ELR (cell line): ENCODE data around the gene TMEM101.
"Not testable (repeated sequence)": the region's sequence is repeated elsewhere in the genome, so short reads cannot be mapped to it uniquely, and the experiment has no call there.

ENCODE experiments used
- DNase-seq: peaks from one replicate; pipeline ENCODE4 v3.0.0-alpha.2; 2015; ENCODE audit warnings: low read depth

Gene TMEM101

DNA sequence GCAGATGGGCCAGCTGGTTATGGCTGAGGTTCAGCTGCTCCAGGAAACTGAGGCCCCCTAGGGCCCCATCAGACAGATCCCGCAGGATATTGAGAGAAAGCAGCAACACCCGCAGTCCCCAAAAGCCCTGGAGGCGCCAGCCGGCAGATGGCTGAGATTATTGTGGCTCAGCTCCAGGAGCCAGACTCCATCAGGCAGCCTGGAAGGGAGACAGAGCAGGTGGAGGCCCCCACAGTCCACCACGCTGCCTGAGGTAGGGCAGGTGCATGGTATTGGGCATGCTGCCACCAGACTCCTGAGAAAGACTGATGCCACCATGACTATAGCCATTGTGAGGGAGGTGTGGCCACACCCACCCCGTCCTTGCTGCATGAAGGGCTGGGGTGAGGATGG, 9.5 kb upstream of the TMEM101 start:
- DNase-seq, result no peak

DNA sequence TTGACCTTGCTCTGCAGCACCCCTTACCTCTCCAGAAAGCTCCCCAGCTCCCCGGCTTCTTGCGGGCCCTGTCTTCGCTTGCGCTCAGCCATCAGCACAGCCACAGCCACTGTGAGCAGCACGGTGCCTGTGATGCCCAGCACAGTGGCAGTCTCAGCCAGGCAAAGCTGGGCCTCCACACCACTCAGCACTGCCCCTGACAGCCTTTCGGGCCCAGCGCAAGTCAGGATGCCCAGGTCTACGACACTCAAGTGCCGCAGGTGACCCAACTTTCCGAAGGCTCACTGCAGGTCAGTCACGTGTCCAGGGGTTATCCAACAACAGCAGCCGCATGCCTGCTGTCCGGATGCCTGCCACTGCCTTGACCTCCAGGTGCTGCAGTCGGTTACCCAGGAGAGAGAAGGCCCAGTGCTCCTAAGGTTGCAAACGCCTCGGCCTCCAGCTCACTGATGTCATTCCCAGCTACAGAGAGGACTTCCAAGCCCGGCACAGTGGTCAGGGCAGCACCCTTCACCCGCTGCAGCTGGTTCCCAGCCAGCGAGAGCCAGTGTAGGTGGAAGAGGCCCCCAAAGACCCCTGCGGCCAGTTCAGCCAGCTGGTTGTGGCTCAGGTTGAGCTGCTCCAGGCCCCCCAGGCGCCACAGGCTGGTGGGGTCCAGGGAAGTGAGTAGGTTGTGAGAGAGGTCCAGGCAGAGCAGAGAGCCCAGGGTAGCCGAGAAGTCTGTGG, 8.9 kb upstream of the TMEM101 start:
- no peak for DNase-seq

DNA sequence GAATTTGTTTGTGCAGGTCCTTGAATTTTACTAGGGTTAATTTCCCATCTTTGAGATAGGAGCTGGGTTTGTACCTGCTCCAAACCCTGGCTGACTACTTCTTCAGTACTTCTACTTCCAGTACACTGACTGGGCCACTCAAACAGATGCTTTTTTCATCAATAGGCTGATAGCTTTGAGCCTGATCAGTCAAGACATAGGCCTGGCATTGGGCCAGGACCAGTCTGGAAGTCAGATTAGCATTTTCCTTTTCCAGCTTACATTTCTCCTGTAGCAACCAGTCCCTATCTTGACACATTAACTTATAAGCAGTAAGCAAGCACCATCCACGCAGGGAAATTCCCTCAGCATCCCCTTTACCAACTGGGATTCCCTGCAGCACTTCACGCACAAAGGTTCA, 7.5 kb upstream of the TMEM101 start:
- no peak for DNase-seq

DNA sequence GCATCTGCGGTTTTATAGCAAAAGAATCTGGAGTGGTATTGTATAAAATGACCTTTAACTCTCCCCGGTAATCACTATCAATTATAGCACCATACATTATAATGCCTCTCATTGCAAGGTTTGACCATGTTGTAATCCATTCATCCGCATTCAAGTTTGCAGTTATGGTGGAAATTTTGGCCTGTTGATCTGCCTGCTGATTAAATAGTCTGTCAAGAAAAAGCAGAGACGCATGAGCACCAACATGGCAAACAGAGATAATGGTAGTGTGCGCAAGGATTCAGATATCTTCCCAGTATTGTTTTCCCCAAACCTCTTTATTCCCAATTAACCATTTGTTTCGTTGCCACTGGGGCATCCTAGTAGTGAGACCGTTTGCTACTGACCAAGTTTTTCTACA, 6.5 kb upstream of the TMEM101 start:
- DNase-seq, result not testable (repeated sequence)

DNA sequence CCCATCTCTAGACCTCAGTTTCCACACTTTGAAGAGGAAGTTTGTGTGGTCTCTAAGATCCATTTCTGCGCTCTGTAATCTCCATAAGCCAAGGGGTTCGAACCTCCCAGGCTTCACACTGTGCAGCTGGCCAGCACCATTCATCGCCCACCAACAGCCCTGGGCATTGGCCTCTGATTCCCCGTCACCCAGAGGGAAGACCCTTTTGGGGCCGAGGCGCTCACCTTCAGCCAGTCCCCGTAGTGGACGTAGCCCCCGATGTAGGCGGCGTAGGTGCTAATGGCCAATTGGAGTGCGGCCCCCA, 678 bp downstream of the TMEM101 start:
- DNase-seq, result no peak

DNA sequence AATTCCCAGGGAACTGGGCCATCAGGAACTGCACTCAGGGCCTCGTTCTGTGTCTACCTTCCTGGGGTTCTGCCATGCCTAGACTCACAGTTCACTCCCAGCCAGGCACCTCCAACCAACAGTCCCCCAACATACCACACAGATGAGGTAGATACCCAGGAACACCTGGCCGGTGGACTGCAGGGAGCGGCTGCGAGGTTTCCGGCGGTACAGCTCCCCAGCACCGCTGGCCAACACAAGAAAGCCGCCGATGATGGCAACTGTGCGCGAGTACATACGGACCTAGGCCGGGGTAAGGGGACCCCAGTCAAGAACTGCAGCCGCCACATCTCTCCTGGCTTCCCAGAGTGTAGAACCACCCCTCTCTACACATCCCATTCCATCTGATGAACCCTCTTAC, 1.9 kb downstream of the TMEM101 start:
- no peak for DNase-seq

DNA sequence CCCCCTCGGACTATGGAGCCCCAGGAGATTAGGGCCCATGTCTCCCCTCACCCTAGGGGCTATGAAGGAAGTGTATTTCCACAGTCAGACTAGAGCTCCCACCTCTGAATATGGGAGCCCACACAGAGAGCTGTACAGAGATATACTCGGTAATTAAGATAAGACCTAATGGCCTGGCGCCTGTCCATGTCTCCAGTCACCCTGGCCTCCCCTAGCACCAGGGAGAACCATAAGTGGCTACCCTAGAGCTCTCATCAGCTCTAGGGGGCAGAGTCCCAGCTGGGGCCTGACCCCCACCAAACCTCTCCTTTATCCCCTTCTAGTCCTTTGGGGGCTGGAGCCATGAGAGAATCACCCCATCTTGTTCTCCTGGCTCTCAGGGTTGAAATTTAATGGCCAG, 2.4 kb downstream of the TMEM101 start:
- DNase-seq, result no peak

DNA sequence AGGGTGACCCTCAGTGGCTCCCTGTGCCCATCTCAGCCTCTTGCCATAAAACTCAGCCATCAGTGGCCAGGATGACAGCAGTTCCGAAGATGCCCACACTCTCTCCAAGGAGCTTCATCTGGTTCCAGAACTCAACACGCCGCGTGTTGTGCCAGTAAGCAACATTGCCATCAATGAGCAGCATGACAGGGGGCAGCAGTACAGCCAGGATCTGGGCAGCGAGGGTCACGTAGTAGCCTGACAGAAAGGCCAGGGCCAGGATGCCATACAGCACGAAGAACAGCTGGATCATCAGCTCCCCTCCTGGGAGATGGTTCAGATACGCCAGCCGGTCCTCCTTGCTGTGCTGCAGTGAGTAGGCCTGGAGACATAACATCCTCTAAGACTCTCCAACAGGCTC, 2.9 kb downstream of the TMEM101 start:
- no peak for DNase-seq

DNA sequence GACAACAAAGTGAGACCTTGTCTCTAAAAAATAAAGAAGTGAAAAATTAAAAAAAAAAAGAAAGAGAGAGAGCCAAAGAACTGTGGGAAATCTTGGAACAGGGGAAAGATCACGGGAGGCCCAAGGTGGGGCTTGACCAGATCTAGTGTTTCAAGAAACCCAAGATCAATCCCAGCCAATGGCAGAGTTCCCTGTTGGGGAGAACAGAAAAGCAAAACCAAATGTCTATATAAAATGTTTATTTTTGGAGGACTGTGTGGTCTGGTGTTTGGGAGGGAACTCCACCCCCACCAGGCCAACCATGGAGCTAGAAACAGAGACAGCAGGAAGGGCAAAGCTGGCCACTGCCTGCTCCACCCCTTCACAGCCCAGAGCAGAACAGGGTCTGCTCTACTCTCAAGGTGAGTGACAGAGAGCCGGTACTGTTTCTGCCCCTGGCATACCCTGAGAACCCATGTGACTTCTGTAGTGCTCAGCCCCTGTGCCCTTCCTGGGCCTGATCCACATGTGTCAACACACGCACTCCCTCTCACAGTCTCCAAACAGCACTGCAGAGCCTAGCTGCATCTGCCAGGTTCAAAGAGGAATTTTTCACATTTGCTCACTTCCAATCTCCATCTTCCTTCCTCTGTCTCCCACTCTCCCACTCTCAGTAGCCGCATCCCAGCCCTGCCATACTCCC, 3.7 kb downstream of the TMEM101 start:
- no peak for DNase-seq

DNA sequence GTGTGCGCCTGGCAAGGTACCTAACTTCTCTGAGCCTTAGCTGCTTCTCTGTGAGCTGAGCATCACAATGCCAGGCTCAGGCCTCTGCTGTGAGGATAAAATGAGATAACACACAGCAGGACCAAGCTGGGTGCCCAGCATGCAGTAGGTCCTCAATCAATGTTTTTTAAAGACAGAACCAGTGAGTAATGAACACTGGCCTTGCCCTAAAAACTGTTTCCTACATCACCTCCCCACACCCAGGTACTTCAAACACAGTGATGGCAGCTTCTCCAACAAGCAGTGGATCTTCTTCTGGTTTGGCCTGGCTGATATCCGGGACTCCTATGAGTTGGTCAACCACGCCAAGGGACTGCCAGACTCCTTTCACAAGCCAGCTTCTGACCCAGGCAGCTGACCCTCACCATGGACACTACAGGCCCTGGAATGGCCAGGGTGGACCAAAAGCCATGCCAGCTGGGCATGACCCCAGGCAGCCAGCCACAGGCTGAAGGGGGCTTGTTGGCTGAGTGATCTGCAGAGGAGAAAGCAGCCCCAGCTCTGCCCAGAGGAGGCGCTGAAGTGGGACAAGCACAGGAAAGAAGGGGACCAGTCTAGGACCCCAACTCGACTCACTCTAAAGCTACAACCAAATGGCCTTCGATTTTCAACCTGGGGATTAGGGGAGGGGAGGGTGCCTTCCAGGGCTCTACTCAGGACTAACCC, 6.4 kb downstream of the TMEM101 start:
- no peak for DNase-seq

DNA sequence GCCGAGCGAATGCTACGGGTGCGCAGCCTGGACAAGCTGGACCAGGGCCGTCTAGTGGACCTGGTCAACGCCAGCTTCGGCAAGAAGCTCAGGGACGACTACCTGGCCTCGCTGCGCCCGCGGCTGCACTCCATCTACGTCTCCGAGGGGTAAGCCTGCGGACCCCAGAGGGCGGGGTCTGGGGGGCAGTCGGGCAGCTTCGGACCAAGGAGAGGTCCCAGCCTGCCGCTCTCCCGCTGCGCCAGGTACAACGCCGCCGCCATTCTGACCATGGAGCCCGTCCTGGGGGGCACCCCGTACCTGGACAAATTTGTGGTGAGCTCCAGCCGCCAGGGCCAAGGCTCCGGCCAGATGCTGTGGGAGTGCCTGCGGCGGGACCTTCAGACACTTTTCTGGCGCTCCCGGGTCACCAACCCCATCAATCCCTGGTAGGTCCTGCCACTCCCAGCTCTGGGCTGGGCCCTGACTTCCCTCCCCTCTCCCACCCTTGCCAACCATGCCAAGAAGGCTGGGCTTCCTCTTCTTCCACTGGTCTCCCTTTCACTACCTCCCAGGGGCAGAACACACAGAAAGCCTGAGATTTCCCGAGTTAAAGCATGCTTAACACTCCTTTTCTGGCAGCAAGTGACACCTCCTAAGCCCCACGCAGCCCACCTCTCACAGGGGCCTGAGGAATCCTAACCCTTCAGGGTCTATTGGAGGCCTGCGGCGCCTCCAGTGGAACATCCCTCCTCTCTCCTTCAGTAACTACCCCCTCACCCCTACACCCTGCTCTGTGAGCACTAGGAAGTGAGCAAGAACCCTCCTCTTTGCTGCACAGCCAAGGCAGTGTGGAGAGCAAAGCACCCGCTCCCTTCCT, 7.2 kb downstream of the TMEM101 start:
- DNase-seq, result peak; percentile 53

DNA sequence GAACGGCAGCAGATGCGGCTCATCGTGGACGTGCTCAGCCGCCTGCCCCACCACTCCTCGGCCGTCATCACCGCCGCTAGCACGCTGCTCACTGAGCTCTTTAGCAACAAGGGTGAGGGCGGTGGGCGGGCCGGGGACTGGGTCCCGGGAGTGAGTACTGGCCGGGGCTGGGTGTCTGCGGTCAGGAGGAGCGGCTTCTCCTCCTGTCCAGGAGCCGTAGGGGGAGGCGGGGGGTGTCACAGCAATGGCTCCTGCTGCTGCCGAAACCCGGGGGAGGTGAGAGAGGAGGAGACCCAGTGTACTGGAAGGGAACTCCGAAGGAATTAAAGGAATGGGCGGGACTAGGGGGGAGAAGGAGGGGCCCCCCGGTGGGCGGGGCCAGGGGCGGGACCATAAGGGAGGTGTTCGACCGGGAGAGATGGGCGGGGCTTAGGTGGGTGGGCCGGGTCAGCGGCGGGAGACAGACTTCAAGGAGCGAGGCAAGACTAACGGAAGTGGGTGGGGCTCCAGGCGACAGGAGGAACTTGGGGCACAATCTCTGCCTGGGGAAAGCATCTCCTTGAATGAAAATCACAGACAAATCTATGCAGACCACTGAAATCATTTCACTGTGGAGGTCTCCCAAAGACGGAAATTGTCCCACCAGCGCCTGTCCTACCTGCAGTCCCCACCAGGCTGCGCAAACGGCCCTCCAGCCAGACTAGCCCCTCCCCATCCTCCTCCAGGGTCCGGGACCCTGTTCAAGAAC, 8.0 kb downstream of the TMEM101 start:
- peak; percentile 99 for DNase-seq

DNA sequence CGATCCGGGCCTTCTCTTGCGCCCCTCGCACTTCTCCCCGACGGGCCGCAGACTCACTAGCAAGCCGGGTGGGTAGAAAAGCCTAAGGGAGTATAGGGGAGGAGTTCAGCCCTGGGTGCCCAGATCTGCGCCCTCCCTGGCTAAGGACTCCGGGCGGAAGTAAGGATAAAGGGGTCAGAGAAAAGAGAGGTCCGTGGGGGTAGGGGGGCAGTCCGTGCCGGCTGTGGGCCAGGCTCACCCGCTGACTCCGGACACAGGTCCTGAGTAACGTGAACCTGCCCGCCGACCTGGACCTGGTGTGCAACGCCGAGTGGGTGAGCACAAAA, 8.5 kb downstream of the TMEM101 start:
- no peak for DNase-seq

DNA sequence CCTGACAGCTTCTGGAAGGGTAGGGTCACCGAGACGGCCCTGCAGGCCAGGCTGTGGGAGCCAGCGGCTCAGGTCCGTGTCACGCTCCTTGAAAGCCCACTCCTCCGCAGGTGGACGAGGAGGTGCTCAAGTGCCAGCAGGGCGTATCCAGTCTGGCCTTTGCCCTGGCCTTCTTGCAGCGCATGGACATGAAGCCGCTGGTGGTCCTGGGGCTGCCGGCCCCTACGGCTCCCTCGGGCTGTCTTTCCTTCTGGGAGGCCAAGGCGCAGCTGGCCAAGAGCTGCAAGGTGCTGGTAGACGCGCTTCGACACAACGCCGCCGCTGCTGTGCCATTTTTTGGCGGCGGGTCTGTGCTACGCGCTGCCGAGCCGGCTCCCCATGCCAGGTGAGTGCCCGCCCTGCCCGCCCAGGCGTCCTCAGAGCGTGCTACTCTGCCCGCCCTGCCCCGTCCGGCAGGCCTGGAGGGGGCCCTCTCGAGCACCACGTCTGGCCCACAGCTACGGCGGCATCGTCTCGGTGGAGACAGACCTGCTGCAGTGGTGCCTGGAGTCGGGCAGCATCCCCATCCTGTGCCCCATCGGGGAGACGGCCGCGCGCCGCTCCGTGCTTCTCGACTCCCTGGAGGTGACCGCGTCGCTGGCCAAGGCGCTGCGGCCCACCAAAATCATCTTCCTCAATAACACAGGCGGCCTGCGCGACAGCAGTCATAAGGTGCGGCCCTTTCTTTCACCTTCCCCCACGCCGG, 9.1 kb downstream of the TMEM101 start:
- DNase-seq, result no peak

DNA sequence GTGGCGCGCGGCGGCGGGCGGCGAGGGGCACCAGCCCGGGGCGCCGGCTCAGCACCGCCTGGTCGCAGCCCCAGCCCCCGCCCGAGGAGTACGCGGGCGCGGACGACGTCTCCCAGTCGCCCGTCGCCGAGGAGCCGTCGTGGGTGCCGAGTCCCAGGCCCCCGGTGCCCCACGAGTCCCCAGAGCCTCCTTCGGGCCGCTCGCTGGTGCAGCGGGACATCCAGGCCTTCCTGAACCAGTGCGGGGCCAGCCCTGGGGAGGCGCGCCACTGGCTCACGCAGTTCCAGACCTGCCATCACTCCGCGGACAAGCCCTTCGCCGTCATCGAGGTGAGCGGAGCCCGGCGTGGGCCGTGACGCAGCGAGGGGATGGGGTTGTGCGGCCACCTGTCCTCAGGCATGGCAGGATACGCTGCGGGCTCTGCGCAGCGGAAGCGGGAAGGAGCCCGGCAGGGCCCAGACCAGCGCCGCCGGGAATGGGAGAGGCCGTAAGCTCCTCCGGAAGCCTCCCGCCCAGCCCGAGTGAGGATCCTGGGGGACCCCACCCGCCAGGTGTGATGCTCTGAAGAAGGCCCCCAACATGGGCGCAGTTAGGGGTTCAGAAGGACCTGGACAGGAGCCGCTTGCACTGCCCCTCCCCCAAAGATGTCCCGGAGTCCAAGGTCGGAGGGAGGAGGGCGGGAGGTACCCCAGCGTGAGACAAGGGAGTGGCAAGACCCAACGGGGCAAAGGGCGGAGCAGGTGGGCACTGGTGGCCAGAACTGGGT, 9.8 kb downstream of the TMEM101 start:
- no peak for DNase-seq

DNA sequence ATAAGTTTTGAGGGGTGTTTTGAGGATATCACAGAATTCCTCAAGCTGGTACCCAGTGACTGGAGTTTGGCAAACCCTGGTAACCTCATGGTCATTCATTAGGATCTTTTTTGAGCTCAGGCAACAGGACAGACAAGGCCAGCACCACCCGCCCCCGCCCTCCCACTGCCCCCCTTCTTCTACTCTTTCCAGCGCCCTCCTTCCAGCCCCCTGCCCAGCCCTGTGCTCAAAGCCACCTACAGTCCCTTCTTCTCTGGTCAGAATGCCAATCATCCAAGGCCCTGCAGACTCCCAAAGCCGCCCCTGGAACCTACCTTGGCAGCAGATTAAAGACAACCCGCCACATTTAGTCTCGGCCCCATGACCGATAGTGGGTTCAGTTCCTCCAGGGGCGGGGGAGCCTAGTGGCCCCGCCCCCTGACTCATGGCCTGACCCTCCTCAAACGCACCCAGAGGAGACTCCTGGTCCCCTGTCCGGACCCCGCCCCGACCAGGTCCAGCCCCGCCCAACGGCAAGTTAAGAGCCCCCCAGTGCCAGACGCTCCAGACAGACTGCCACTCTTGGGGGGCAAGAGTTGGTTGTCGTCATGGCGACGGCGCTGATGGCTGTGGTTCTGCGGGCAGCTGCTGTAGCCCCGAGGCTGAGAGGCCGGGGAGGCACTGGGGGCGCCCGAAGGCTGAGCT, 10.5 kb downstream of the TMEM101 start, which contains the start of gene NAGS:
Gene NAGS (plus strand): TSS at position 546 of the 684 bp plus-strand sequence. CDS start 42 bp downstream, at position 588.
- DNase-seq, result no peak

DNA sequence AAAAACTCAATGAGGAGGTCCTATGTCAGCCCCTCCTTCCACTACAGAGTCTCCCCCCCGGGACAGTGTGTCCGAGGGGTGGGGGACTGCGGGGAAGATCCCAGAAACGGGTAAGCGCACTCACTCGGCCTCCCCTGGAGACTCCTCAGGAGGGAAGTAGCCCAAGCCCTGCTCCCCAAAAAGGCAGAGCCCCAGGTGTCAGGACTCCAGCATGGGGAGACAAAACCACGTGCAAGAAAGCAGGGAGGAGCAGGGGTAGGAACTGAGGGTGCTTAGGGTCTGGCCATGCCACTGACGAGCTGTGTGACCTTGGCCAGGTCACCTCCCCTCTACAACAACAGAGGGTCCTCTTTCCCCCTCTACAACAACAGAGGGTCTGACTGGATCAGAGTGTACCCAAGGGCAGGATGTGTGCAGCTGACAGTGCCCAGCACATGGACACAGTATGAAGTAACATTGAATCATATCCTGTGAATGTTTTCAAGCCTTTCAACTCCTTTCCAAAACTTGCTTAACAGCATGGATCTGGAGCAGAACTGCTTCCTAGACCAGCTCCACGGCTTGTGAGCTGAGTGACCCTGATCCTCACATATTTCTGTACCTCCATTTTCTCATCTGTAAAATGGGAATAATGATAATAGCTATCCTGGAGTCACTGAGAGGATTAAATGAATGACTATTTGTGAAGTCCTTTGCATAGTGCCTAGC, 12.5 kb downstream of the TMEM101 start:
- peak; percentile 95 for DNase-seq

DNA sequence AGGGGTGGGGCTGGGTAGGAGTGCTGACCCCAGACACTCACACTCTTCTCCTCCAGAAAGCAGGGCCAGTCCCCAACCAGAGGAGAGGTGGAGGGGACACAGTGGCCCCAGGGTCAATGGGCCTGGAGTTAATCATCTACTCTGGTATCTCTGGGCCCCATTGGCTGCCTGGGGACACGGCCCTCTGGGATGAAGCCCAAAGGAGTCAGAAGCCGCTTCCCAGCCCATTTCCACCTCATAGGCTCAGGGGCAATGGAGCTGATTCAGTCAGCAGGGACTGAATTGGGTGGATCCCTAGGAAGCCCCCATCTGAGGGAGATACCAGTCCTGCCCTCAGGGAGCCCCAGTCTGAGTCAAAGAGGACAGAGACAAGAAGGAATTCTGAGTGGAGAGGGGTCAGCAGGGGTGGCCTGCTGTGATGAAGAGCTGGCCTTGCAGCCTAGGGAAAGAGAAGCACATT, 13.3 kb downstream of the TMEM101 start:
- peak; percentile 25 for DNase-seq

DNA sequence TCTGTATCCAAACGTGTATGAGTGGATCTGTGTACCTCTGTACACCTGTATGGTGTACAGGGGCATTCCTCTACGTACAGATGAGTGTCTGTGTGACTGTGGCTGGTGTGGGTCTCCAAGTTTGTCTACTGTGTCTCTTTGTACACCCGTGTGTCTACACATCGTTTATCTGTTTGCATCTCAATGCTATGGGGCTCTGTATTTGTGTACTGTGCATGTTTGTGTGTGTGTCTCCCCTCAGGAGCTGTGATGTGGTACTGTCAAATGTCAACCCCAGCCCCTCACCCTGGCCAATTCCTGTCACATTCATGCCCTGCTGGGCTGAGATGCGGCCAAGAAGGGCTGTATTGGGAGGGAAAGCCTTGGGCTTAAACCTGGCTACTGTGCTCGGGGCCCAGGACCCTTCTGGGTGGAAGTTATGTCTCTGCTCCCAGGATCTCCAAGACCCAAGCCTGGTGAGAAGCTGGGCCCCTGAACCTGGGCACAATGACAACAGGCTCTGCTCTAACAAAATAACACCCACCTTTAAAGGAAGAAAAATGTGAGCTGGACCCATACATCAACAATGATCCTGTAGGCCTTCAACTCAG, 13.8 kb downstream of the TMEM101 start:
- no peak for DNase-seq
